ENCODE data around the gene OVCA2.

The OVCA2 gene

DNA sequence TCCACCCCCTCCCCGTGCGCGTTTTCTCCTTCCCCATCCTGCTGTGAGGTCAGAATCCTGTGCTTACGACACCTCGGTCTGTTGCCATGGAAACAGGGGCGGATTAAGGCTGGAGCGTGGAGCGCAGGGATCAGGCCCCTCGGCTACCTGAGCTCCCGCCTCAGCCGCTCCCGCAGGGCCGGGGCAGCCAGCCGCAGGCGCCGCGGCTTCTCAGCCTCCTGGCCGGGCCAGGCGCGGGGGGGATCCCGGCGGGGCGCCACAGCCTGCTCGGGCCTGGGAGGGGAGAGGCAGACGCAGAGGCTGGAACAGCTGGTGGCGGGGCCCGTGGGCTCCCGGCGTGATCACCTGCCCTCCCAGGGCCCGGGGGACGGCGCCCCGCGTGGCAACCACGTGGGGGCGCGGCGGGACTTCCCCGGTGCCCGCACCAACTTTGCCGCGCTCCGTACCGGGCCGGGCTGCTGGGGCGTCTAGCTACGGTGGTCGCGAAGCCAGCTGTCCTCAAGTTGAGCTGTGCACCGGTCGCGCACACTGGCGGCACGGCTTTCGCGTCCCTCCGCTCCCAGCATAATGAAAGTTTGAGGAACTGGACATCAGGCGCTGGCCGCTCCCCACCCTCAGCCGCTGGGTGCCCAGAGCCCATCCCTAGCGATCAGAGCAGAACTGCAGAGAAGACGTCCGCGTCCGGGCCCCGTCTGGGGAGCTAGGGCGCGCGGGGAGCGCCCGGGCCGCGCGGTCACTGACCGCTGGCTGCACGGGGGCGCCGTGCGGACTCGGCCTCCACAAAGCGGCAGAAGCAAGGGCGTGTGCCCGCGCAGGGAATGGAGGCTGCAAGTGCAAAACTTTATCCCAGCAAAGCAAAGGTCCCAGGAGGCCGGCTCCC is 17.9 kb upstream of the OVCA2 start (continued):
- peak; percentile 77 for TF ChIP-seq PRDM10 (tag by site-specific recombination; IDR thresholded peaks at IDR 0.05)
- TF ChIP-seq ZNF596 (tag by site-specific recombination; IDR thresholded peaks at IDR 0.05), result 0 out of 2 replicates have a peak, but pooled peaks have one; percentile 14
- TF ChIP-seq ZNF76 (tag by site-specific recombination; IDR thresholded peaks at IDR 0.05; ENCODE audit: borderline replicate concordance, low read depth), result peak; percentile 9; the same call in 1 of the 2 replicates
- TF ChIP-seq ZNF660 (tag by site-specific recombination; IDR thresholded peaks at IDR 0.05), result peak; percentile 63; the same call in 1 of the 2 replicates
- TF ChIP-seq ZIC2 (tag by site-specific recombination; IDR thresholded peaks at IDR 0.05), result peak; percentile 96
- TF ChIP-seq BCL11A (tag by site-specific recombination; IDR thresholded peaks at IDR 0.05; ENCODE audit: low read depth), result peak; percentile 68
- TF ChIP-seq, protein P1, sequence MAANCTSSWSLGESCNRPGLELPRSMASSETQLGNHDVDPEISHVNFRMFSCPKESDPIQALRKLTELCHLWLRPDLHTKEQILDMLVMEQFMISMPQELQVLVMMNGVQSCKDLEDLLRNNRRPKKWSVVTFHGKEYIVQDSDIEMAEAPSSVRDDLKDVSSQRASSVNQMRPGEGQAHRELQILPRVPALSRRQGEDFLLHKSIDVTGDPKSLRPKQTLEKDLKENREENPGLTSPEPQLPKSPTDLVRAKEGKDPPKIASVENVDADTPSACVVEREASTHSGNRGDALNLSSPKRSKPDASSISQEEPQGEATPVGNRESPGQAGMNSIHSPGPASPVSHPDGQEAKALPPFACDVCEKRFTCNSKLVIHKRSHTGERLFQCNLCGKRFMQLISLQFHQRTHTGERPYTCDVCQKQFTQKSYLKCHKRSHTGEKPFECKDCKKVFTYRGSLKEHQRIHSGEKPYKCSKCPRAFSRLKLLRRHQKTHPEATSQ (tag by site-specific recombination; IDR thresholded peaks at IDR 0.05), result no peak
- TF ChIP-seq, protein P2, sequence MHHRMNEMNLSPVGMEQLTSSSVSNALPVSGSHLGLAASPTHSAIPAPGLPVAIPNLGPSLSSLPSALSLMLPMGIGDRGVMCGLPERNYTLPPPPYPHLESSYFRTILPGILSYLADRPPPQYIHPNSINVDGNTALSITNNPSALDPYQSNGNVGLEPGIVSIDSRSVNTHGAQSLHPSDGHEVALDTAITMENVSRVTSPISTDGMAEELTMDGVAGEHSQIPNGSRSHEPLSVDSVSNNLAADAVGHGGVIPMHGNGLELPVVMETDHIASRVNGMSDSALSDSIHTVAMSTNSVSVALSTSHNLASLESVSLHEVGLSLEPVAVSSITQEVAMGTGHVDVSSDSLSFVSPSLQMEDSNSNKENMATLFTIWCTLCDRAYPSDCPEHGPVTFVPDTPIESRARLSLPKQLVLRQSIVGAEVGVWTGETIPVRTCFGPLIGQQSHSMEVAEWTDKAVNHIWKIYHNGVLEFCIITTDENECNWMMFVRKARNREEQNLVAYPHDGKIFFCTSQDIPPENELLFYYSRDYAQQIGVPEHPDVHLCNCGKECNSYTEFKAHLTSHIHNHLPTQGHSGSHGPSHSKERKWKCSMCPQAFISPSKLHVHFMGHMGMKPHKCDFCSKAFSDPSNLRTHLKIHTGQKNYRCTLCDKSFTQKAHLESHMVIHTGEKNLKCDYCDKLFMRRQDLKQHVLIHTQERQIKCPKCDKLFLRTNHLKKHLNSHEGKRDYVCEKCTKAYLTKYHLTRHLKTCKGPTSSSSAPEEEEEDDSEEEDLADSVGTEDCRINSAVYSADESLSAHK (tag by site-specific recombination; IDR thresholded peaks at IDR 0.05), result no peak
- TF ChIP-seq ZSCAN30 (tag by site-specific recombination; IDR thresholded peaks at IDR 0.05), result peak; percentile 59; the same call in 1 of the 2 replicates
- TF ChIP-seq, protein P3, sequence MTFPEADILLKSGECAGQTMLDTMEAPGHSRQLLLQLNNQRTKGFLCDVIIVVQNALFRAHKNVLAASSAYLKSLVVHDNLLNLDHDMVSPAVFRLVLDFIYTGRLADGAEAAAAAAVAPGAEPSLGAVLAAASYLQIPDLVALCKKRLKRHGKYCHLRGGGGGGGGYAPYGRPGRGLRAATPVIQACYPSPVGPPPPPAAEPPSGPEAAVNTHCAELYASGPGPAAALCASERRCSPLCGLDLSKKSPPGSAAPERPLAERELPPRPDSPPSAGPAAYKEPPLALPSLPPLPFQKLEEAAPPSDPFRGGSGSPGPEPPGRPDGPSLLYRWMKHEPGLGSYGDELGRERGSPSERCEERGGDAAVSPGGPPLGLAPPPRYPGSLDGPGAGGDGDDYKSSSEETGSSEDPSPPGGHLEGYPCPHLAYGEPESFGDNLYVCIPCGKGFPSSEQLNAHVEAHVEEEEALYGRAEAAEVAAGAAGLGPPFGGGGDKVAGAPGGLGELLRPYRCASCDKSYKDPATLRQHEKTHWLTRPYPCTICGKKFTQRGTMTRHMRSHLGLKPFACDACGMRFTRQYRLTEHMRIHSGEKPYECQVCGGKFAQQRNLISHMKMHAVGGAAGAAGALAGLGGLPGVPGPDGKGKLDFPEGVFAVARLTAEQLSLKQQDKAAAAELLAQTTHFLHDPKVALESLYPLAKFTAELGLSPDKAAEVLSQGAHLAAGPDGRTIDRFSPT (tag by site-specific recombination; IDR thresholded peaks at IDR 0.05), result peak; percentile 54; the same call in 1 of the 2 replicates
- TF ChIP-seq GLIS1 (tag by site-specific recombination; IDR thresholded peaks at IDR 0.05), result peak; percentile 92
- TF ChIP-seq, protein P4, sequence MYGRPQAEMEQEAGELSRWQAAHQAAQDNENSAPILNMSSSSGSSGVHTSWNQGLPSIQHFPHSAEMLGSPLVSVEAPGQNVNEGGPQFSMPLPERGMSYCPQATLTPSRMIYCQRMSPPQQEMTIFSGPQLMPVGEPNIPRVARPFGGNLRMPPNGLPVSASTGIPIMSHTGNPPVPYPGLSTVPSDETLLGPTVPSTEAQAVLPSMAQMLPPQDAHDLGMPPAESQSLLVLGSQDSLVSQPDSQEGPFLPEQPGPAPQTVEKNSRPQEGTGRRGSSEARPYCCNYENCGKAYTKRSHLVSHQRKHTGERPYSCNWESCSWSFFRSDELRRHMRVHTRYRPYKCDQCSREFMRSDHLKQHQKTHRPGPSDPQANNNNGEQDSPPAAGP (tag by site-specific recombination; IDR thresholded peaks at IDR 0.05), result no peak
- no peak for TF ChIP-seq ZNF416 (tag by site-specific recombination; IDR thresholded peaks at IDR 0.05)
- peak; percentile 67 for TF ChIP-seq ZBTB20 (tag by site-specific recombination; IDR thresholded peaks at IDR 0.05)
- TF ChIP-seq OSR2 (tag by site-specific recombination; IDR thresholded peaks at IDR 0.05), result peak; percentile 35; the same call in 1 of the 2 replicates
- TF ChIP-seq ZNF2 (tag by site-specific recombination; IDR thresholded peaks at IDR 0.05), result no peak
- TF ChIP-seq ZNF398 (tag by site-specific recombination; IDR thresholded peaks at IDR 0.05), result peak; percentile 71; the same call in 1 of the 2 replicates
